CD4-positive, alpha-beta memory T cell (primary cell): ENCODE measurements around the gene MAGEF1. TPM values are rescaled to one million over a fixed set of nuclear protein-coding genes. Genes with fewer than 3 reads are reported as not detected.

Experiments
- CTCF ChIA-PET: fragments of 350-600 bp; sonication (Branson Sonifier 250); formaldehyde crosslinking; loops from one replicate; lab custom pipeline; 2021; ENCODE audit warnings: inconsistent platforms; ENCODE audit not compliant: partially characterized antibody; lab: Charles Lee
- POLR2A ChIA-PET: fragments of 350-600 bp; sonication (Branson Sonifier 250); formaldehyde crosslinking; loops from one replicate; lab custom pipeline; 2021; ENCODE audit not compliant: partially characterized antibody; lab: Charles Lee
- DNase-seq, 5 donors: peaks; one replicate each; pipeline versions ENCODE4 v3.0.0 to v3.0.0-alpha.2; 2020 to 2022; ENCODE audit warnings: mixed read lengths in 1 of 5
- H3K27ac ChIP-seq: one replicate; pipeline ENCODE4 v1.7.0; 2013; ENCODE audit warnings: low read depth, low read length
- H3K27me3 ChIP-seq: 2 replicates; pipeline ENCODE4 v1.7.0; 2013; ENCODE audit warnings: mild to moderate bottlenecking, low read length, moderate library complexity; ENCODE audit not compliant: insufficient read depth
- H3K36me3 ChIP-seq: 2 replicates; pipeline ENCODE4 v1.7.0; 2013; ENCODE audit warnings: mild to moderate bottlenecking, low read length, moderate library complexity; ENCODE audit not compliant: insufficient read depth
- H3K4me1 ChIP-seq: 2 replicates; pipeline ENCODE4 v1.7.0; 2013; ENCODE audit warnings: mild to moderate bottlenecking, low read length, moderate library complexity; ENCODE audit not compliant: insufficient read depth
- H3K4me3 ChIP-seq, 2 donors: one replicate each; pipeline ENCODE4 v1.7.0; 2013; ENCODE audit warnings: low read length in 2 of 2, mild to moderate bottlenecking in 1 of 2
- H3K9me3 ChIP-seq, 2 donors: one replicate each; pipeline ENCODE4 v1.7.0; 2013; ENCODE audit warnings: low read length in 2 of 2, control low read depth in 1 of 2; ENCODE audit not compliant: control insufficient read depth in 1 of 2
- H3K27ac Mint-ChIP-seq, 7 donors: one replicate each; pipeline ENCODE4 v1.8.0; 2020 to 2021; ENCODE audit warnings: mixed read lengths in 7 of 7, mild to moderate bottlenecking in 6 of 7, inconsistent platforms in 3 of 7, moderate library complexity in 3 of 7
- H3K27me3 Mint-ChIP-seq, 2 donors: one replicate each; pipeline ENCODE4 v1.8.0; 2020 to 2021; ENCODE audit warnings: mixed read lengths in 2 of 2
- H3K36me3 Mint-ChIP-seq, 2 donors: one replicate each; pipeline ENCODE4 v1.8.0; 2020 to 2021; ENCODE audit warnings: mixed read lengths in 2 of 2, inconsistent platforms in 1 of 2, mild to moderate bottlenecking in 1 of 2
- H3K4me1 Mint-ChIP-seq, 4 donors: one replicate each; pipeline ENCODE4 v1.8.0; 2020 to 2021; ENCODE audit warnings: mixed read lengths in 4 of 4, mild to moderate bottlenecking in 1 of 4
- H3K4me3 Mint-ChIP-seq, 8 donors: one replicate each; pipeline ENCODE4 v1.8.0; 2020 to 2021; ENCODE audit warnings: mixed read lengths in 8 of 8, mild to moderate bottlenecking in 7 of 8, moderate library complexity in 6 of 8, inconsistent platforms in 3 of 8
- H3K9me3 Mint-ChIP-seq, 8 donors: one replicate each; pipeline ENCODE4 v1.8.0; 2020 to 2021; ENCODE audit warnings: mixed read lengths in 8 of 8, mild to moderate bottlenecking in 5 of 8, inconsistent platforms in 3 of 8, moderate library complexity in 1 of 8
- intact Hi-C: fragments of 100-400 bp; cut with micrococcal nuclease; formaldehyde crosslinking; loops from one replicate; pipeline ENCODE4 v1.15.1; 2023
- polyA plus RNA-seq, 2 donors: library from polyadenylated mRNA; unstranded; fragments of 300-500 nt; fragmentation: Illumina TruSeq; gene quantifications; one replicate each; pipeline ENCODE4 v1.2.3, GENCODE V29; 2021
- total RNA-seq, 2 experiments: library from RNA; stranded (reverse); gene quantifications; one replicate each; pipeline ENCODE4 v1.2.3, GENCODE V29; 2021

Gene MAGEF1
- total and polyA plus RNA-seq, 4 experiments from 2014 or later: 15.5 to 20.1 (median 16.5) TPM

DNA sequence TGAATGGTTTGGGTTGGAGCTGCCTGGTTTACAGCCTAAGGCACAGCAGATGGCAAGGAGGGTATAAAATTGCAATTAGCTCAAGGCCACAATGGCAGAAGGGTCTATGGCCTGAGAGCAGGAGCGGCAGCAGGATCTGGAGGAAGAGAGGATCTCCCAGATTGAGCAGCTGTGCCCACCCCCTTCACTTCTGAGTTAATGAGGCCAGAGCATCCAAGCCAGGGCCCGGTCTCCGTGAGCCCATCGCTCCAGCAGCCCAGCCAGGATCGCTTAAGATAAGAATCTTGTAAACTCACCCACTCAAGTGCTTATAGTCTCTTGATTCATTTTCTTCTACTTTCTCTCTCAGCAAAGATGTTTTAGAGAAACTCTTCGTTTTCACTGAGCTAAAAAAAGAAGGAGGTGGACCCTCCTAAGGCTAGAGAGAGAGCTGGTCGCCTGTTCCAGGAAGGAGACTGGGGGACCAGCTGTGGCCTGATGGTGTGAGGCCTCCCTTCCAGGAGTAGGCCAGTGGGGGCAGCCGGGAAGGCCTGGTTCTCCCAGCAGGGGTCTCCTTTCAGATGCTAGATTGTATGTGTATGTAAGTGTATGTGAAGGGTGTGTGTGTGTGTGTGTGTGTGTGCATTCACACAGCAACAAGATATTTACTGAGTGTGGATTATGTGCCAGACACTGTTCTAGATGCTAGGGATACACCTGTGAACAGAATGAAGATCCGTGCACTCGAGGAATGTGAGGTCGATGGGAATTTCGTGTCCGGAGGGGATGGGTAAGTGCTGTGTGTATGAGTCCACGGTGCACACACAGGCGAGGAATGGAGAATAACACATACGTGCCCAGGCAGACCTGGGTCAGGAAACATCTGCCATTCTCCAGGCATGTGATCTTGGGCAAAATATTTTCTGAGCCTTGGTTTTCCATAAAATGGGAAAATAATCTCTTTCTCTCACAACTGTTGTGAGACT, 18.6 kb downstream of the MAGEF1 start:
- Histone ChIP-seq H3K9me3 (no peaks in the 10 kb centered on the region), H3K27me3 (no peaks in the 10 kb centered on the region), H3K27ac (no peak overlapping the region), H3K4me3 (no peak overlapping the region), H3K36me3 (no peaks in the 10 kb centered on the region), H3K4me1 (no peaks in the 10 kb centered on the region)
- CTCF ChIA-PET: interaction anchor here (0.9 to 1.5 kb wide), 3 partner anchors 34 to 132 kb away, joined by 3 to 9 read pairs (median 4); partner anchors contain the start of gene EPHB3
- intact Hi-C loops: no loop called here
- no peaks in the 10 kb centered on the region for H3K9me3 Mint-ChIP-seq
- H3K27me3 Mint-ChIP-seq: peaks cover 2 to 5% of the 10 kb centered on the region in 2 donors
- no peaks in the 10 kb centered on the region for H3K36me3 Mint-ChIP-seq
- DNase-seq: no peak
- no peak overlapping the region for H3K4me3 Mint-ChIP-seq
- POLR2A ChIA-PET: no interaction called here
- H3K27ac Mint-ChIP-seq: peak overlapping the region in 1 of 7 donors; percentile 42
- no peaks in the 10 kb centered on the region for H3K4me1 Mint-ChIP-seq

DNA sequence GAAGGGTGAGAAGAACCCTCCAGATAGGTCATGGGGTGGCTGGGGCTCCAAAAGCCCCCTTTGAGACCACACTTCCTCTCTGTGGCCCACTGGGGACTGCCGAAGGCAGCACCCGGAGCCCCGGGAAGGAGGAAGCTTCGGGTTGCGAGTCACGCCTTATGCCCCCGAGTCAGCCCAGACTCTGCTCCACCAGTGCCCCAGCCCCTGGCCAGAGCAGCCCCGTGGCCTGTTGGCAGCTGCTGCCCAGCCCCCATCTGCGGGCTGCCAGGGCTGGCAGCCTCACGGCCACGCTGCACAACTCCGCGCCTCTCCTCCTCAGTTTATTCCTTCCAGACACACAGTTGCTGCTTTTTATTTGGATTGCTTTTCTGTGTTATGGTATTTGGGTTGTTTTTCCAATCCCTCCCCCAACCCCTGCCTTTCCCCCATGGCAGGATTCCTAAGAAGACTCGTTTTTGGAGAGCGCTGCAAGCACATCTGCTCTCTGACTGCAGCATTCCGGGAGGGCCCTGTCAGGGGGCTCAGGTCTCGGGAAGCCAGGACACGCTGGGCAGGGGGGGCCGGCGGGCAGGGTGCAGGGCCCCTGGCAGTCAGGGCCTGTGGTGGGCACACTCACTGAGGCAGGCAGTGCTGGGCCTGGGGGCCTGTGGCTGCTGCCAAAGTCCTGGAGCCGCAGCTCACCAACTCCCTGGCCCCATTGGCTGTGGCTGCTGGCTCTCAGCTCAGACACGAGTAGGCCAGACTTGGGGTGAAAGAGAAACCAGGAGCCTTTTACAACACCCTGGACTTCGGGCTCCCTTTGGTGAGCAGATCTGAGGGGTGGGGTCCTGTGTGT, 20.2 kb downstream of the MAGEF1 start:
- no peaks in the 10 kb centered on the region for H3K4me1 ChIP-seq
- no peaks in the 10 kb centered on the region for H3K9me3 Mint-ChIP-seq
- no peaks in the 10 kb centered on the region for H3K4me1 Mint-ChIP-seq
- H3K36me3 ChIP-seq: no peaks in the 10 kb centered on the region
- DNase-seq: no peak
- H3K27ac ChIP-seq: no peak overlapping the region
- H3K9me3 ChIP-seq: no peaks in the 10 kb centered on the region
- H3K27me3 Mint-ChIP-seq: peaks cover 0 to 5% of the 10 kb centered on the region in 2 donors
- no peaks in the 10 kb centered on the region for H3K36me3 Mint-ChIP-seq
- H3K4me3 ChIP-seq: no peak overlapping the region
- no peak overlapping the region for H3K27ac Mint-ChIP-seq
- no peaks in the 10 kb centered on the region for H3K27me3 ChIP-seq
- no peak overlapping the region for H3K4me3 Mint-ChIP-seq
- ChIA-PET POLR2A (no interaction called here), CTCF (interaction anchor here (1.4 to 1.5 kb wide), 2 partner anchors 35 to 130 kb away, joined by 4 to 9 read pairs; partner anchors contain the start of gene EPHB3)
- intact Hi-C loops: no loop called here

DNA sequence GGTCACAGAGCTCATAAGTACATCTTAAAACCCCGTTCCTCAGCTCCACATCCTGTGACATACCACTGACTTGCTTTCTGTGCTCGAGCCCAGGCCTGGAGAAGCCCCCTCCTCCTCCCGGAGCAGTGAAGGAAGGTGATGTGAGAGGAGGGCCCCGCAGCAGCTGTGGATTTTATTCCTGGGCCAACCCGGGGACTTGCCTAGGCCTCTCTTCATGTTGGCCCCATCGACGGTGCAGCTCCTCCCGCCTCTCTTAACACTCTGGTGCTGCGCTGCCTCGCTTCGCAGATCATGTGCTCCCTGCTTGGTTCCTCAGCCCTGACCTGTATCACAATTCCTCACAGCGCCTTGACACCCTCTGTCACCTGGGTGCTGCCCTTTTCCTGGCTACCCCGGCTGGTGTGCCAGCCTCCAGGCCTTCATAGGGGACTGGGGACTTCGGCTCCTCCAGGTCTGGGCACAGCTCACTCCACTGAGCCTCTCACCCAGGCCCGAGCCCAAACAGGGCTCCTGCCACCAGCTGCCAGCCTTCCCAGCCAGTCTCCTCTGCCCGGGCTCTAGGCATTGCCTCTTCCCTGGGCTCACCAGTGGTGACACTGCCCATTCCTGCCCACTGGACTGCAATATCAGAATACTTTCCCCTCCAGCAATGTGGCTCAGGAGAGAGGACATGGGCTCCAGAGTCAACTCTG, 21.5 kb downstream of the MAGEF1 start:
- no peak overlapping the region for H3K4me3 Mint-ChIP-seq
- H3K4me1 Mint-ChIP-seq: no peaks in the 10 kb centered on the region
- H3K27ac Mint-ChIP-seq: no peak overlapping the region
- Histone ChIP-seq H3K36me3 (no peaks in the 10 kb centered on the region), H3K9me3 (no peaks in the 10 kb centered on the region), H3K27me3 (no peaks in the 10 kb centered on the region), H3K27ac (no peak overlapping the region), H3K4me3 (no peak overlapping the region), H3K4me1 (no peaks in the 10 kb centered on the region)
- no peak for DNase-seq
- intact Hi-C loops: no loop called here
- no peaks in the 10 kb centered on the region for H3K9me3 Mint-ChIP-seq
- peaks cover 0 to 8% of the 10 kb centered on the region in 2 donors for H3K27me3 Mint-ChIP-seq
- ChIA-PET POLR2A (no interaction called here), CTCF (no interaction called here)
- H3K36me3 Mint-ChIP-seq: no peaks in the 10 kb centered on the region

DNA sequence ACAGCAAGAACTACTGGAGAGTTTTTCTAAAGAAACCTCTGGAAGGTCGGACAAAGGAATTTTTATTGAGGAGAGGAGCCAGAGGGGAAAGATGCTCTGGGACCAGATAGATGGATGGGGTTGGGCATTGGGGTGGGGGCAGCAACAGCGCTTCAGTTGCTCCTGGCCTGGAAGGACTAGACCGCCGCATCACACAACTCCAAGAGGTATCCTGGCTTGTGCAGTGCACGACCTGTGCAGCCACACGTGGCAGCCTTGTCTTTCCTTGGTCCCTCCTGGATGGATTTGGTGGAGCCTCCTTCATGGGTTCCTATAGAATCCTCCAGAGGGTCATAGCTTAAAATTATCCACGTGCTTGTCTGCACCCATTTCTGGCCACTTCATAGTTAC, 23.0 kb downstream of the MAGEF1 start:
- H3K4me3 Mint-ChIP-seq: no peak overlapping the region
- Histone ChIP-seq H3K27me3 (no peaks in the 10 kb centered on the region), H3K9me3 (no peaks in the 10 kb centered on the region), H3K4me1 (no peaks in the 10 kb centered on the region), H3K36me3 (no peaks in the 10 kb centered on the region), H3K27ac (no peak overlapping the region), H3K4me3 (no peak overlapping the region)
- intact Hi-C loops: no loop called here
- ChIA-PET POLR2A (interaction anchor here (0.6 kb wide), 1 partner anchor 1102 kb away, joined by 3 read pairs; no protein-coding TSS in a partner anchor), CTCF (interaction anchor here (1.2 to 2.1 kb wide), 3 partner anchors 8 to 128 kb away, joined by 3 to 4 read pairs (median 3); no protein-coding TSS in a partner anchor)
- H3K4me1 Mint-ChIP-seq: no peaks in the 10 kb centered on the region
- no peak for DNase-seq
- peaks cover 0 to 2% (median 0%) of the 10 kb centered on the region in 8 donors for H3K9me3 Mint-ChIP-seq
- peak overlapping the region in 1 of 7 donors; percentile 31 for H3K27ac Mint-ChIP-seq
- peaks cover 0 to 8% of the 10 kb centered on the region in 2 donors for H3K27me3 Mint-ChIP-seq
- no peaks in the 10 kb centered on the region for H3K36me3 Mint-ChIP-seq

DNA sequence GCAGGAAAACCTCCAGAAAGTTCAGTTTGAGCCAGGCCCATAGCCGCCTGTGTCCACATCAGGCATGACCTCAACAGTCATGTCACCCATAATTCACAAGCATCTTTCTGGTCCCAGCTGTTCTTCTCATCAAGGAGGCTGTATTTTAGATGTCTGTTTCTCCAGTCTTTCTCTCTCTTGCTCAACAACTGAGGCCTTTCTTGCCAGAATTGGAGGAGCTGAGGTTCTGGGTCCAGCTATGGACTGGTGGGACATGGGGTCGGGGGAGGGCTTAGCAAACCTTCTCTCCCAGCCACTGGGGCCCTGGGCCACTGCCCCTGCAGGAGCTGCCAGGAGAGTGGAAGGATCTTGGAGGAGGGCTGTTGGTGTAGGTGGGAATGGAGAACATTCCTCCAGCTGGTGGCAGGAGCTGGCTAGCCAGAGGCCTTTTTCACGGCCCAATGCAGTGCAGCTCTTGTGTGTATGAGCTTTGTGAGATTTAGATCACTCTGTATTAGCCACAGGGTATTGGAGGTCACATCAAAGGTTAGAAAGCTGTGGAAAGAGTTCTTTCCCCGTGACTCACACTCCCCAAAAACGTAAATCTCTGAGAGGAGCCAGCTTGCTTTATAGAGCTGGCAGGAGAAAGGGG, 23.5 kb downstream of the MAGEF1 start:
- Histone ChIP-seq H3K36me3 (no peaks in the 10 kb centered on the region), H3K9me3 (no peaks in the 10 kb centered on the region), H3K4me3 (no peak overlapping the region), H3K27me3 (no peaks in the 10 kb centered on the region), H3K27ac (no peak overlapping the region), H3K4me1 (no peaks in the 10 kb centered on the region)
- intact Hi-C loops: no loop called here
- H3K27ac Mint-ChIP-seq: peak overlapping the region in 1 of 7 donors; percentile 31
- CTCF ChIA-PET: interaction anchor here (1.2 to 2.1 kb wide), 4 partner anchors 9 to 127 kb away, joined by 3 to 4 read pairs (median 3); no protein-coding TSS in a partner anchor
- H3K9me3 Mint-ChIP-seq: peaks cover 0 to 2% (median 0%) of the 10 kb centered on the region in 8 donors
- DNase-seq: no peak
- no peaks in the 10 kb centered on the region for H3K36me3 Mint-ChIP-seq
- H3K4me3 Mint-ChIP-seq: no peak overlapping the region
- peaks cover 0 to 8% of the 10 kb centered on the region in 2 donors for H3K27me3 Mint-ChIP-seq
- POLR2A ChIA-PET: interaction anchor here (0.6 kb wide), 1 partner anchor 1103 kb away, joined by 3 read pairs; no protein-coding TSS in a partner anchor
- H3K4me1 Mint-ChIP-seq: no peaks in the 10 kb centered on the region

DNA sequence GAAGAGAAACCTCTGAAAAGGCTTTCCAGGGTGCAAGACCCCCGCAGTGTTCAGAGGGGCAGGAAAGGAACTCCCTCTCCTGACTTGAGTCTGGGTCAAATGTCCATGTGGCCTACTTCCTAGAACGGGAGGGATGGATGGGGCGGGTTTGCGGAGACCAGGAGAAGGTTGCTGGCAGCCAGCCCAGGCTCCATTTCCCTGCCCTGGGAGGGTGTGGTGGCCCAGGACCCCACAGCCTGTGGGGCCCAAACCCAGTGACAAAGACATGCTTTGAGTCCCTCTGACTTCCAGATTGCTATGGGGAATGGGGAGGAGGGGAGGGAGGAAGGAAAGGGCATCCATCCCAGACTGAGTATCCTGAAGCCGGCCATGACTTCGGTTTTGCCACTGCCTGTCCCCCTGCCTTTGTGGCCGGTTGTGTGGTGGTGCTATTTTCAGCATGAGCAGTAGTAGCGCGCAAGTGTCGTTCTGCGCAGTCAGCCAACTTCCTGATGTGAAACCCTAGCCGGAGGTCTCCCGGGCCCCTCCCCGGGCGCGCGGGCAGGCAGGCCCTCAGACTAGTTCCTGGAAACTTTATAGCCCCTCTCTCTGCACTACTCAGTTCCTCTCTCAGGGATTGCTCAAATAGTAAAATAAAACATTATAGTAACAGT, 24.4 kb downstream of the MAGEF1 start:
- H3K27ac Mint-ChIP-seq: no peak overlapping the region
- H3K4me1 ChIP-seq: no peaks in the 10 kb centered on the region
- no peaks in the 10 kb centered on the region for H3K27me3 ChIP-seq
- no peaks in the 10 kb centered on the region for H3K4me1 Mint-ChIP-seq
- peaks cover 0 to 8% of the 10 kb centered on the region in 2 donors for H3K27me3 Mint-ChIP-seq
- H3K9me3 Mint-ChIP-seq: peaks cover 0 to 4% (median 0%) of the 10 kb centered on the region in 8 donors
- H3K36me3 Mint-ChIP-seq: no peaks in the 10 kb centered on the region
- ChIA-PET POLR2A (no interaction called here), CTCF (interaction anchor here (1.2 to 2.1 kb wide), 3 partner anchors 9 to 39 kb away, joined by 3 to 4 read pairs (median 3); no protein-coding TSS in a partner anchor)
- H3K36me3 ChIP-seq: no peaks in the 10 kb centered on the region
- H3K4me3 Mint-ChIP-seq: no peak overlapping the region
- H3K4me3 ChIP-seq: no peak overlapping the region
- no peaks in the 10 kb centered on the region for H3K9me3 ChIP-seq
- H3K27ac ChIP-seq: no peak overlapping the region
- intact Hi-C loops: no loop called here
- no peak for DNase-seq
